ENCODE data around the gene STOML2.
"Not testable (repeated sequence)": the region's sequence is repeated elsewhere in the genome, so short reads cannot be mapped to it uniquely, and the experiment has no call there.

The STOML2 gene, protein sequence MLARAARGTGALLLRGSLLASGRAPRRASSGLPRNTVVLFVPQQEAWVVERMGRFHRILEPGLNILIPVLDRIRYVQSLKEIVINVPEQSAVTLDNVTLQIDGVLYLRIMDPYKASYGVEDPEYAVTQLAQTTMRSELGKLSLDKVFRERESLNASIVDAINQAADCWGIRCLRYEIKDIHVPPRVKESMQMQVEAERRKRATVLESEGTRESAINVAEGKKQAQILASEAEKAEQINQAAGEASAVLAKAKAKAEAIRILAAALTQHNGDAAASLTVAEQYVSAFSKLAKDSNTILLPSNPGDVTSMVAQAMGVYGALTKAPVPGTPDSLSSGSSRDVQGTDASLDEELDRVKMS

DNA sequence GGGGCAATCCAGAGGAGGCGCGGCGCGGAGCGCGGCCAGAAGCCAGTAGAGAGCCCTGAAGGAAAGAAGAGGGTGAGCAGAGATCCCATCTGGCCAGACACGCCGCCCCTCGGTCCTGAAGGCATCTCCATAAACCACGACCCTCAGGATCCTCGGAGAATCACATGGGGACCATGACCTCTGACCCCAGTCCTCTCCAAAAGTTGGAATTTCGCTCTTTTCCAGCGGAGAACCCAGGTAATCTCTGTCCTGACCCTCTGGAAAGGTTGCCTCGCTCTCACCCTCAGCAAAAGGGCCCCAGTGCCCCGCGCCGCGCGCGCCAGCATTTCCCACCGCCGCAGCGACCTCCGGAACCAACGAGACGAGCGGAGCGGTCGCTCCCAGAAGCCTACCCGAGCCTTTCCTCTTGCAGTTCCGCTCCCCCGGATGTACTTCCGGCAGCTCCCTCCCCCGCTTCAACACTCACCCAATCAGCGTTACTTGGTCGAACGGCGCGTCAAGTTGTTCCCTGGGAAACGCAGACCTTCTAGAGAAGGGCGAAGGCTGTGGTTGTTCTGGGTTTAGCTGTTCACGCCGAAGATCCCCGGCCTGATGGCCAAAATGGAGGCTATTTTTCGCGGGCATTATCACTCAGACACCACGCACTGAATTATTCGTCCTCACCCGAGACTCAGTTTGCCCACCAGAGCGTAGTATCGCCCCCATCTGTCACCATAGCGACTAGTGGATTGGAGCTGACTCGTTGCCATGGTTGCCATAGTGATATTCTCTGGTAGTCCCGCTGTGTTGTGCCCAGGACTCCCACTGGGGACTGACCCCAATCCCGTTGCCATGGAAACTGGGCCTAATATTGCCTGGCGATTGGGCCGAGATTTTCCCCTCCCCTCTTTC lies at the start of gene STOML2:
Gene STOML2 (minus strand): TSS at position 363 of the 891 bp plus-strand sequence. CDS start 37 bp downstream, at position 326.
- DNase-seq, result peak; percentile 92

DNA sequence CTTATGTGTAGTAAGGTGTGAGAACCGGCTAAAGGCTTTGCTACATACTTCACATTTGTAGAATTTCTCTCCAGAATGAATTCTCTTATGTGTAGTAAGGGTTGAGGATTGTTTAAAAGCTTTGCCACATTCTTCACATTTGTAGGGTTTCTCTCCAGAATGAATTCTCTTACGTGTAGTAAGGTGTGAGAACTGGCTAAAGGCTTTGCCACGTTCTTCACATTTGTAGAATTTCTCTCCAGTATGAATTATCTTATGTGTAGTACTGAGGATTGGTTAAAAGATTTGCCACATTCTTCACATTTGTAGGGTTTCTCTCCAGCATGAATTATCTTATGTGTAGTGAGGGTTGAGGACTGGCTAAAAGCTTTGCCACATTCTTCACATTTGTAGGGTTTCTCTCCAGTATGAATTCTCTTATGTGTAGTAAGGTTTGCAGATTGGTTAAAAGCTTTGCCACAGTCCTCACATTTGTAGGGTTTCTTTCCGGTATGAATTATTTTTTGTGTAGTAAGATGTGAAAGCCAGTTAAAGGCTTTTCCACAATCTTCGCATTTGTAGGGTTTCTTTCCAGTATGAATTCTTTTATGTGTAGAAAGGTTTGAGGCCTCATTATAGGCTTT lies 45.1 kb upstream of the STOML2 start:
- DNase-seq, result not testable (repeated sequence)

DNA sequence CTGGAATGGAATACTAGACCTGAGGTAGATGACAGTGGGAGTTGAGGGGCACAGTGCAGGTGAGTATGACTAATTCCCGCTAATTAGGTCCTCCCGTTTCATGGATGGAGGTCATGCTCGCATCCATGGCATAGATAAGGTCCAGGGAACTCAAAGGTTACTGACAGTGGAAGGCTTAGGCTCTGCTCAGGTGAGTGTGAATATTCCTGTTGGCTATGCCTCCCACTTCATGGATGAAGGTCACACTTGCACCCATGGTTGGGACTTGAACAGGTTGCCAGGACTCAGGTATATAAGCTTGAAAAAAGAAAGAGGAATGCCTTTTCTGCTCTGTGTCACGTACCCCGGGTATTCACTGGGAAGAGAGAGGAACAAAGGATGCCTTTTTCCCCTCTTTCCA lies 39.1 kb upstream of the STOML2 start:
- DNase-seq, result no peak

DNA sequence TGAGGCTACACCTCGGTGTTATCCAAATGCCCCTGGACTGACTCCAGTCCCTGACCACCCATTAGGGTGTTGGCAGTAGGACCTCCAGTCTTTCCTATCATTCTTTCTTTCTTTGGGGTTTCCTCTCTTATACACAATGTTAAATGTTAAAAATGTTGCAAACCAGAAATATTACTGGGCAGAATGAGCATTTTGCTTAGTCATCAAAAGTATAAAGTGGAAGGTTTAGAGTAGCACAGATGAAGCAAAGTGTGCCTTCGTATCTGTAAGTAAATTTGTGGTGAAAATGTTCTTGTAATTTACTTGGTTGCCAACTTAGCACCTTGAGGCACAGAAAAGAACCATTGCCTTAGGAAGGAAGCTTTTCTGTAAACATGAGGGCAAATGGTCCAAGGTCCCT lies 37.2 kb upstream of the STOML2 start:
- no peak for DNase-seq

DNA sequence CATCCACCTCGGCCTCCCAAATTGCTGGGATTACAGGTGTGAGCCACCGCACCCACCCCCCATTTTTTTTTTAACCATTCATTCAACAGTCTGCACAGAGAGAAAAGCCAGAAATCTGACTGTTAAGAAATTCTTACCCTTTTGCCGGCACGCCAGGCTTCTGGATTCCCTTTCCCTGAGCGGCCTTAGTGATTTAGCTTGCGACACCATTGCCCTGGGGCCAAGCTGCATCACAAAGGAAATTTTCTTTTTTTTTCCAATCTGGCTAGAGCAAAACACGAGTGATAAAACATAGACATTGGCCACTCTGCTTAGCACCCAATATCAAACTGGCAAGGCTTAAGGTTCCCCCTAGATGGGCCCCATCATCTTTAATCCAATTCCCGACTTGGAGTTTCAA lies 33.9 kb upstream of the STOML2 start:
- no peak for DNase-seq

DNA sequence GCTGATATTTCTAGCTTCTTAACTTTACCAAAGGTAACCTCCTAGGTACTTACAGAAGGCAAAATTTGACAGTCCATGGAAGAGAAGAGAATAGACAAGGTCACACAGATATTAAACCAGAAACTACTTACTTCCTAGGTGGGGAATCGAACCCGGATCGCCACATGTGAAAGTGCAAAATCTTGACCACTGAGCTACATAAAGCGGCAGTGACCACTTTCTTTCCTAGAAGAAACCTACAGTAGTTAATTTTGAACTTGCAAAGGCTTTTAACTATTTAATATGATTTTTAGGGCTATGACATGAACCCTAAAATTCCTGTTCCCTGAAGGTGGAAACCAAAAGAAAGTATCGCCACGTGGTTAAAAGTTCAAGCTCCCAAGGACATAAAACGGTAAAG lies 33.1 kb upstream of the STOML2 start:
- DNase-seq, result no peak

DNA sequence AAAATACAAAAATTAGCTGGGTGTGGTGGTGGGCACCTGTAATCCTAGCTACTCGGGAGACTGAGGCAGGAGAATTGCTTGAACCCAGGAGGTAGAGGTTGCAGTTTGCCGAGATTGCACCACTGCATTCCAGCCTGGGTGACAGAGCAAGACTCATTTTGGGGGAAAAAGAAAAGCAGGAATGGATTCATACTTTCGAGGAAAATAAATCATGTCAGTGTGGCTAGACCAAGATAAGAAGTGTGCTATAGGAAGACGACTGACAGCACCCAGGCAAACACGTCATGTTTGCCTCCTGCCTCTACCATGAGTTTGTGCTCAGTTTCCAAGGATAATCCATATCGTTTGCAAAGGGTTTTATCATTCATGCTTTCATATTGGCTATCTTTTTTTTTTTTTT lies 32.0 kb upstream of the STOML2 start:
- no peak for DNase-seq

DNA sequence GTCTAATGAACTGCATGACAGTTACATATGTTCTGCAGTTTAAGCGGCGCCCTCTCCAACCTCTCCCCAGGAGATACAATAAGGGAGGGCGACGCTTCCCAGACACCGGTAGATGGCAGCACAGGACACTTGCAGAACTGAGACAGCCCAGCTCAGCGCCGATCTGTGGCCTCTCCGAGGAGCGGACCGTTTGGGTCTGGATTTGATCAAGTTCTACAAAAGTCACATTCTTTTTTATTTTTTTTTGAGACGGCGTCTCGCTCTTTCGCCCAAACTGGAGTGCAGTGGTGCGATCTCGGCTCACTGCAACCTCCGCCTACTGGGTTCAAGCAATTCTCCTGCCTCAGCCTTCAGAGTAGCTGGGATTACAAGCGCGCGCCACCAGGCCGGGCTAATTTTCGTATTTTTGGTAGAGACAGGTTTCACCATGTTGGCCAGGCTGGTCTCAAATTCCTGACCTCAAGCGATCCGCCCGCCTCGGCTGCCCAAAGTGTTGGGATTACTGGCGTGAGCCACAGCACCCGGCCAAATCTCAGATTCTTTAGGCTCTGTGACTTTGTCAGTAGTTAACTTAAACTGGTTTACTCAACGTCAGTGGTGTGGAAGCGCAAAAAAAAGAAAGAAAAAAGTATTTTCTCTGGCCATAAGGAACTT lies 14.1 kb upstream of the STOML2 start:
- peak; percentile 68 for DNase-seq

DNA sequence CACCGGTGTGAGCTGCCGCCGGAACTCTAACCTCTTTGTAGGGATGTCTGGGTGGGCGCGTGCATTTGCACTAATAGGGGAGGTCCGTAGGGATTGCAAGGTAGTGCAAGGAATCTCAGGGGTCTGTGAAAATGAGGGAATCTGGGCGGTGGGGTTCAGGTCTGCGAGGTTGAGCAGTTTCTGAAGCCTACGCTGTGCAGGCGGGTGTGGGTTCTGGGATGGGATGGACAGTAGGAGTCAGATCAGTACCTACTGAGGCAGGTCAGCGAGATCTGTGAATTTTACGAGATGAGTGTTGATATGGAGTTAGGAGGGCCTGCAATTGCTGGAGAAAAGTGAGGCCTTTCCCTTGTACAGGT lies 13.6 kb upstream of the STOML2 start:
- DNase-seq, result no peak

DNA sequence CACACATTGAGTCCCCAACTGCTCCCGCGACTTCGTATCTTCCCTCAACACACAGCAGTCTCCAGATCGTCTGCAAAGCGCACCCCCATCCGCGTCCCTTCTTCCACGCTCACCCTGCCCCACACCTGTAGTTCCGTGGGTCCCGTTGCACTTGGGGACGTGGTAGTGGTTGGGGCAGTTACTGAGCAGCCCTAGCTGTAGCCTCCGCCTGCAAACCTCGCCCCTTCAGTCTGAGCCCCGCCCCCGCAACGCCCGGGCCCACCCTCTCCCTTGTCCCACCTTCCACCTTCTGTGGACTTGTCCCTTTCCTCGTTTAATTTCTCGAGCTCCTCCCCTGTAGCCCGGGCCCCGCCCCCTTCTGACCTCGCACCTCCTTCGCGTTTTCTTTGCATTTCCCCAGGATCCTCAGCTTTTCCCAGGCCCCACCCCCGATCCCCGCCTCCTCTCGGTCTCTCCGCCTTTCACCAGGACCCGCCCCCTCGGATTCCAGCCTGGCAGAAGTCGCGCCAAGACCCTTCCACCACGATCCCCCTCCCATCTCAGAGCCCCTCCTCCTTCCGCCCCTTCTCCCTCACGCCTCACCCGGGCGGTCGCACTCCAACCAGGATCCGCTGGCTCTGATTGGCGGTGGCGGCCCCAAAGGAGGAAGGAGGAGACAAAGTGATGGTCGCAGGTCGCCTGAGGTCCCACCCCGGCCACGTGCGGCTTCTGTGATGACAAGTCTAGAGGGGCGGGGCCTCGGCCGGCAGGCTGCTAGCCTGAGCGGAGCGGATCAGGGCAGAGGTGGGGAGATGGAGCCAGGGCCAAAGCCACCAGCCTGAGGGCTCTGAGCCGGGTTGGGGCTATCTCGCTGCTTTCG lies 13.0 kb upstream of the STOML2 start, which contains the start of gene ATOSB:
Gene ATOSB (minus strand): TSS at position 183 of the 859 bp plus-strand sequence. CDS start 7,588 bp downstream, outside the sequence.
- DNase-seq, result peak; percentile 90

DNA sequence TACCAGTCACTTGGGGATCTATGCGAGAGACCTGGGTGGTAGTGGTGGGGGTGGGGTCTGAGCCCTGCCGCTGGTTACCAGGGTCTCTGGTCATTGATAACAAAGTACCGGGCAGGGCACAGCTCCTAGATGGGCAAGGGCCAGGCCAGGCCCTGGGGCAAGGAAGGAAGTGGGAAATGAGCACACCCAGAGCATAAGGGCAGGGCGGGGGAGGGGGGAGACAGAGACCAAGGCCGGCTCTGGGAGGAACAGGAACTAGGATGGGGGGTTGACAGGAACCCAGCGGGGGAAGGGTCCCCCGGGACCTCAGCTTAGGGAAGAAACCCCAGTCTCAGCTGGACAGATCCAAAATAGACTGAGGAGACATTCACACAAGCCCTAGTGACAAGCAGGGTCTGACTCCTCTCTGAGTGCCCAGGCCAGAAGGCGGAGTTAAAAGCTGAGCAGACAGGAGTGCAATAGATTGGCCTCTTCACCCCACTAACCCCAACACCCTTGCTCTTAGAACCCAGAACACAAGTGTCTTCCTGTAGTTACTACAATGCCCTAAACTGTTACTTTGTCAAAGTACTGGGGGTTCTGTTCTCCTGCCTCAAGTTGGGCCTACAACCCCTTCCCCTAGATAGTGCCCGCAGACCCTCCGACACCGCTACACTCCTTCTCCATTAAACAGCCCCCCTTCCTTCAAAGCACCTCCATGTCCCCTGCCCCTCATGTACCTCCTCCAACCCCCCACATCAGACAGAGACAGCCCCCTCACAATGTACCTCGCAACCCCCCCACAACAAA lies 12.1 kb upstream of the STOML2 start:
- DNase-seq, result no peak

DNA sequence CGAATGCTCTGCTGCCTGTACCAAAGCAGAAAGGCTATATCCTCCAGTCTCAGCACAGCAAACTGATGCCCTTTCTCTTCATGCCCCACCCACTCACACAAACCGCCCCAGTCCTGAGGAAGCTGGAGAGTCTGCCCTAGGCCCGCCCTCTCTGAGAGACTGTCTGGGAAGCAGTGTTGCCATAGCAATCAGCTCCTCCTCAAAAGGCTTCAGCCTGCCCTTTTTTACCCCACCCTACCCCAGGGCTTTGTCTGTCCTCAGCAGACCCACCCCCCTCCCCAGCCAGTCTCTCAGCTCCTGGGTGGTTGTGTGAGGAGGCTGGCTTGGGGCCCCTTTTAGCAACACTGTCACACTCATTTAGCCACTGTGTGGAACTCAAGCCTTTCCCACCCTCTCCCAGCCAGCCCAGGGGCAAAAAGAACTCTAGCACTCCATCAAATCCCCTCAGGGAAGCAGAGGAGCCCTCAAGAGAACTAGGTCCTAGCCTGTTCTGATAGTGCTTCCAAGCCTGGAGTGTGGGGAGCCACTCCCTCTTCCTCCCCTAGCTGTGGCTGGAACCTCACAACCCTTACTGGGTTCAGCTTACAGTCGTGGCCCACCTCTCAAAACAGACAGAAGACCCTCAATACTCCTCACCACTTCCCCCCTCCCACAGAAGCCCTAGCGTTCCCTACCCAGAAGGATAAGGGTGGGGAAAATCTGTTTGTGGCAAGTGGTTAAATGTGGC lies 11.3 kb upstream of the STOML2 start:
- no peak for DNase-seq

DNA sequence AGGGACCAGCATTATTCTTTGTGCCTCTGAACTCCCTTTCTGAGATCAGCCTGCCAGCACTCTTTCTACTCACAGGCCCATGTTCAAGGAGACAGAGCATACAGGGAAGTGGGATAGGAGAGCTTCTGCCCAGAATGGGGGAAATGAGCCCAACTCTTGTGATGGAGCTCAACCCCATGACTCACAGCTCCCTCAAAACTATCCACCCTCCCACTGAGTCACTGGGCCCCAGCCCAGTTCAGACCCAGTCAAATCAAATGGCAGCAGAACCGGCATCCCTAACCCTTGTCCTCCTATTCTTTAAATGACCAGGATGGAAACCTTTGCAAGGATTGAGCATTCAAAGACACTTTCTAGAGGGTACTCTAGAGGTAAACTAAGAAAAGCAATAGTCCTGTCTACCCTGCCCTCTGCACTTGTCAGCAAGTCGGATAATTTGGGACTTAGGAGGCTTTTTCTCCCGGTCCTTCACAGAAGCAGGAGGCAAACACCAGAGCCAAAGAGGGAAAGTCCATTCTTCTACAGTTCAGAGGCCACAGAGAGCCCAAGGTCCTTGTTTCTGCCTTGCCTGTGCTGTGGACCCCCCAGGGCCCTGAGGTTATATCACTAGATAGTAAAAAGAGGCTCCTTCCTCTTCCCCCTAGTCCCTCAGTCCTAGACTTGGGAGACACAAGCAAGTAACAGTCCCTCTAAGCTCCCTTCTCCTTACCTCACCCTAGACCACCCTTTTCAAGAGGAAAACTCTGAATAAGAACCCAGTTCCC lies 9.5 kb upstream of the STOML2 start:
- DNase-seq, result no peak

DNA sequence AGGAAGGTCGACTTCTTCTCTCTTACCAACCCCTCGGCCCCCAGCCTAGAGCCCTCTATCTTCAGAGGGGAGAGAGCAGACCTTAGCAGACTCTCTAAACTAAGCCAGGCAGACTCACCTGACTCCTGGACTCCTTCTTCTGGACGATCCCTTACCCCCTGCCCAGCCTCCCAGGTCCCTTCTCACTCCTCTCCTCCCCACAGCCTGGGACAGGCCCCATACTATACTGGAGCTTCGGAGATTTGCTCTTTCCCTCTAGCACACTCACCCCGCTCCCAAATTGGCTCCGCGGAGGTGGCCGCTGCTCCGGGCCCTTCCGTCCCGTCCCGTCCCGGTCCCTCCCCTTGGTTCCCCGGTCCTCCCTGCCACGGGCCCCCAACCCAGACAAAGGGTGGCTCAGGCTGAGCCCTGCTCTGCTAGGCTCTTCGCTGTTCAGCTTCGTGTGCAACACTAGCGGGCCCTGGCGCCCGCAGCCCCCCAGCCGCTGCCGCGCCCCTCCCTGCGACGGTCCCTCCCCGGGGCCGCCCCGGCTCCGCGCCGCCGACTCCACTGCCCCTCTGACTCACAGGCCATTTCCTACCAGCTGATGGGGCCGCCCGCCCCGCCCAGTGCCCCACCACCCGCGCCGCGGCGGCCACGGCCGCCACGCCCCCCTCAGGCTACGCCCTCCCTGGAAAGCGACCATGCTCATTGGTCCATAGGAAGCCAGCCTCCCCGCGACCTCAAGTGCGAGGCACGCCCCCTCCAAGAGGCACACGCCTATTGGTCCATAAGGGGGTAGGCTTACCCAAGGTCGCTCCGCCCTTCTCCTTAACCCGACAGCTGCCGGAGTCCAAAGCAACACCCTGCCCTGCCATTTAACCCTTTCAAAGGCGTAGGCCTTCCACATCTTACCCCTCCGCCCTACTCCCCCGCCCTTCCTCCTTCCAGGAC lies 8.3 kb upstream of the STOML2 start:
- peak; percentile 94 for DNase-seq

DNA sequence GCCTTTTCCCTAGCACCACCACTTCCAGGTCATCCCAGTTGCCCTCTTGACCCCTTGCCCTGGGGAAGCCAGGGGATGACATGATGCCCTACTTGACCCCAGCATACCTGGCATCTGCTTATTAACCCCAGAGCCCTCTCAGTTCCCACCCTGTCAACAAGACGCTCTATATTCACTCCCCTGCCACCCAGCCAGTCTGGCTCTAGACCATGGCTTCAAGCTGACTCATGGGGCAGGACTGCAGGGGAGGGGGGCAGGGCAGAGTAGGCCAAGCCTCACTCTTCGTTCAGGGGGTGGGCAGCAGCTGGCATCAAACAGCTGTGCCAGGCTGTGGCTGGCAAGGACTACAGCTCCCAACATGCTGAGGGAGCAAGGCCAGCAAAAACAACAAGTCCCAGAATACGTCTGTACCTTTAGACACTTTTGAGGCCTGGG lies 7.4 kb upstream of the STOML2 start:
- no peak for DNase-seq

DNA sequence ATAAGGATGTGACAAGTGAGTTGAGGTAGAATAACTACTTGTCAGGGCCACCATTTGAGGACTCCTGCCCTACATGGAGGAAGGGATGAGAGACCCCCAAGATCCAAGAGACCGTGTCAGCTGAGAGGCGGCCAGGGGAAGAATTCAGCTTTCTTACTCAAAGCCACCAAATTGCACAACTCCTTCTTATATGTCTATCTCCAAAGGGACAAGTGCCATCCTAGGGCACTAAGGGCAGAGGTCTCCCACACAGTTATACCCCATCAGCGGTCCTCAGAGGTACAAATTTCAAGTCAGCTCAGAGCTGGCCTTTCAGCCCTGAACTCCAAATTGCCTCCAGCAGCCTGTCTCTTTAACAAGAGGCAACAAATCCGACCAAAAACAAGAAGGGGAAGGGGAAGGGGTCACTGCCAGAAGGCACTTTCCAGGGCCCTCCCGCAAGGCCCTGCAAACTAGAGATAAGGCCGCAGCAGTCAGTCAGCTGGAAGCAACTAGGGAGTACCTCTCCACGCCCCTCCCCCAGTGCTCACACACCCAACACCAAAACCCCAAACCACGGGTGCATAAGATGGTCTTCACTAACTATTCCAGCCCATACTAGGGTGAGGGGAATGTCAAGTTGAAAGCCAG lies 6.1 kb upstream of the STOML2 start:
- DNase-seq, result no peak

DNA sequence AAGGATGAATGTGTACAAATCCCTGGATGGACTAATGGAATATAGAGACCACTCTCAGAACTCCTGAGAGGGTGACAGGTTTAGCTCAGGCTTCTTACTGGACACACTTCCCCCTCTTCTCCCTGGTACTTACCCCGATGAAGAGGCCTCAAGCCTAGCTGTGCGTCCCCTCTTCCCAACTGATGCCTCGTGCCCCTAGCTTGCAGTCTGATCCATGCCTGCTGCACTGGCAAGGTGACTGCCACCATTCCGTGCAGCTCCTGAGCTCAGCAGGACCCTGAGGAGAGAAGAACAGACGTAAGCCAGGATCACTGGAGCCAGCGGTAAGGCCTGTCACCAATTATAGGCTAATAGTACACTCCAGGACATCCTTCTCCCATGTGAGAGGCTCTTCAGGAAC lies 5.5 kb upstream of the STOML2 start:
- DNase-seq, result no peak

Measured in 8988T (cell line).